ENCODE results near the gene CNPY4. TPM values are rescaled to one million over a fixed set of nuclear protein-coding genes. Genes with fewer than 3 reads are reported as not detected.

Gene CNPY4
- total and polyA plus RNA-seq, 10 of the 15 experiments (the other 5 are each of a cell fraction or from before 2014, with no cell fraction given) = 2.5 to 9.2 (median 6.8) TPM

GRCh38 chr7:100126931-100127865, 7.8 kb downstream of the CNPY4 start, which contains the start of gene MBLAC1 (continued):
- TF ChIP-seq CREB1 (IDR thresholded peaks at IDR 0.05; ENCODE audit: low read depth) (peak; percentile 69), RB1 (IDR thresholded peaks at IDR 0.05; ENCODE audit: borderline replicate concordance) (no peak), RAD51 (IDR thresholded peaks at IDR 0.05) (no peak), PRDM15 (CRISPR knock-in tag; IDR thresholded peaks at IDR 0.05) (no peak), RFX5 (IDR thresholded peaks at IDR 0.05; ENCODE audit: low read depth, low read length) (no peak), SPI1 (IDR thresholded peaks at IDR 0.05; ENCODE audit: borderline replicate concordance, insufficient read depth, low read depth, low read length) (no peak), TARDBP (IDR thresholded peaks at IDR 0.05; ENCODE audit: borderline replicate concordance) (no peak), BHLHE40 (IDR thresholded peaks at IDR 0.05; ENCODE audit: borderline replicate concordance in 1 of 2, low read depth in 2 of 2, low read length in 1 of 2) (peak; percentile 94 to 95), BMI1 (IDR thresholded peaks at IDR 0.05; ENCODE audit: borderline replicate concordance) (no peak), PKNOX1 (IDR thresholded peaks at IDR 0.05) (no peak), NR2F1 (conservative IDR thresholded peaks at IDR 0.05) (peak; percentile 62; the same call in 1 of the 2 replicates), RELA (IDR thresholded peaks at IDR 0.05; ENCODE audit: borderline replicate concordance, partially characterized antibody) (no peak), SUPT20H (IDR thresholded peaks at IDR 0.05; ENCODE audit: borderline replicate concordance, control insufficient read depth, low read depth, low read length) (no peak), KDM1A (IDR thresholded peaks at IDR 0.05; ENCODE audit: borderline replicate concordance) (no peak), ZNF622 (IDR thresholded peaks at IDR 0.05) (no peak), ZBTB33 (IDR thresholded peaks at IDR 0.05) (no peak), IKZF2 (IDR thresholded peaks at IDR 0.05) (peak in 1 of 2 experiments; percentile 29; a peak in 1 of 4 replicates), ATF2 (IDR thresholded peaks at IDR 0.05; ENCODE audit: low read length) (no peak), ATF3 (IDR thresholded peaks at IDR 0.05; ENCODE audit: borderline replicate concordance, extremely low read depth, low read depth, low read length) (no peak), ETV6 (conservative IDR thresholded peaks at IDR 0.05 in 1 of 2, IDR thresholded peaks at IDR 0.05 in 1 of 2; ENCODE audit: borderline replicate concordance in 1 of 2, low read depth in 1 of 2) (no peak)

Measured in GM12878 (cell line).